Spleen (tissue), 11 donors: Measurements from ENCODE around the gene PAQR7. TPM values are rescaled to one million over a fixed set of nuclear protein-coding genes. Genes with fewer than 3 reads are reported as not detected.

Source experiments
- DNase-seq: peaks from one replicate; pipeline ENCODE4 v3.0.0-alpha.2; 2020
- H3K27ac ChIP-seq, 8 donors: fragments of 200-600 bp; sonication (generic) in 7 of 8; 1 replicate in 4 of 8; 2 replicates in 4 of 8; pipeline versions ENCODE4 v1.5.0 to v1.8.0; 2016 to 2021; ENCODE audit warnings: inconsistent platforms in 4 of 8, mild to moderate bottlenecking in 4 of 8, moderate library complexity in 1 of 8
- H3K27me3 ChIP-seq, 7 donors: fragments of 200-600 bp; sonication (generic) in 6 of 7; replicated peaks in 1 of 7; 1 replicate in 4 of 7; 2 replicates in 3 of 7; pipeline versions ENCODE4 v1.5.0 to v1.8.0; 2016 to 2021; ENCODE audit warnings: inconsistent platforms in 3 of 7, mild to moderate bottlenecking in 1 of 7
- H3K36me3 ChIP-seq, 6 donors: fragments of 200-600 bp; sonication (generic) in 5 of 6; 1 replicate in 4 of 6; 2 replicates in 2 of 6; pipeline versions ENCODE4 v1.5.0 to v1.8.0; 2016 to 2021; ENCODE audit warnings: inconsistent platforms in 2 of 6
- H3K4me1 ChIP-seq, 6 donors: fragments of 200-600 bp; sonication (generic) in 5 of 6; 1 replicate in 3 of 6; 2 replicates in 3 of 6; pipeline versions ENCODE4 v1.5.0 to v1.8.0; 2016 to 2021; ENCODE audit warnings: inconsistent platforms in 3 of 6
- H3K4me3 ChIP-seq, 8 donors: fragments of 200-600 bp; sonication (generic) in 7 of 8; 1 replicate in 4 of 8; 2 replicates in 4 of 8; pipeline versions ENCODE4 v1.5.0 to v1.8.0; 2016 to 2021; ENCODE audit warnings: inconsistent platforms in 4 of 8, mild to moderate bottlenecking in 4 of 8, moderate library complexity in 2 of 8
- H3K9me3 ChIP-seq, 8 donors: fragments of 200-600 bp; sonication (generic) in 7 of 8; 1 replicate in 4 of 8; 2 replicates in 4 of 8; pipeline versions ENCODE4 v1.5.0 to v1.8.0; 2016 to 2021; ENCODE audit warnings: inconsistent platforms in 4 of 8
- CTCF ChIP-seq, 11 experiments: fragments of 200-600 bp in 7 of 11; fragments of 450-650 bp in 4 of 11; sonication (generic) in 4 of 11; IDR thresholded peaks in 8 of 11; conservative IDR thresholded peaks in 3 of 11; 1 replicate in 7 of 11; 2 replicates in 4 of 11; pipeline versions ENCODE4 v1.4.0 to v1.8.0; 2016 to 2021; ENCODE audit warnings: antibody characterized with exemption in 11 of 11, inconsistent platforms in 4 of 11, mild to moderate bottlenecking in 1 of 11
- POLR2A ChIP-seq, 3 donors: fragments of 450-650 bp; IDR thresholded peaks; one replicate each; pipeline ENCODE4 v1.5.1; 2017; ENCODE audit warnings: antibody characterized with exemption in 3 of 3, mild to moderate bottlenecking in 1 of 3
- POLR2AphosphoS5 ChIP-seq, 3 donors: sonication (generic); formaldehyde crosslinking; IDR thresholded peaks; one replicate each; pipeline ENCODE4 v1.5.1; 2017; ENCODE audit warnings: antibody characterized with exemption in 3 of 3
- WGBS, 5 donors: extraction: QIAGEN DNeasy Blood & Tissue Kit in 3 of 5; methylation state at CpG; one replicate each; pipeline versions ENCODE4 v1.1.5 to v1.1.7; 2013 to 2018; 5-methylcytosine and 5-hydroxymethylcytosine counted together
- intact Hi-C: fragments of 100-400 bp; cut with DNase I; formaldehyde crosslinking; loops from one replicate; pipeline ENCODE4 v1.15.0; 2023; ENCODE audit warnings: low total_unique reads
- microRNA-seq, 3 donors: library from miRNA; unstranded; fragments of <30 nt; microRNA quantifications; one replicate each; pipeline versions ENCODE4 to v1.1.0, GENCODE V29; 2019 to 2020
- polyA plus RNA-seq, 3 donors: library from polyadenylated mRNA; stranded (reverse); fragments of 200-250 nt; gene quantifications; one replicate each; pipeline ENCODE4 v1.2.1, GENCODE V29; 2013
- small RNA-seq, 4 donors: library from RNA; depleted of rRNA; stranded (forward); fragments of <200 nt; gene quantifications; one replicate each; pipeline ENCODE3, GENCODE V24; 2016
- total RNA-seq, 7 donors: library from RNA; depleted of rRNA in 3 of 7; stranded (reverse); fragments of >200 nt in 3 of 7; fragmentation: NEBNext Ultra II Directional in 4 of 7; extraction: Animal tissue kit (Norgen Biotek cat#: 25700) in 4 of 7; gene quantifications; one replicate each; pipeline versions ENCODE4 v1.1.0 to v1.2.1, GENCODE V29; 2016 to 2021
- donor health status: healthy with polysubstance abuse.
- donor health status: DM: no; HTN: no; CAD: no; lungs with moderate emphysema.
- donor health status: DM: no; HTN: no; CAD: no.
- donor health status: Bipolar disorder and iron deficiency.
- donor health status: healthy.
- donor health status: DM: no; HTN: no; CAD: no.
- donor health status: DM: yes; HTN: yes; CAD: no.

Gene PAQR7
- total and polyA plus RNA-seq, 10 donors, result 3.0 to 14.2 (median 9.3) TPM

GRCh38 chr1:25813734-25814471, 61.6 kb downstream of the PAQR7 start:
- intact Hi-C loops, result no loop called here
- Histone ChIP-seq H3K9me3 (no peaks in the 10 kb centered on the region), H3K4me1 (peaks cover 13 to 43% (median 35%) of the 10 kb centered on the region in 6 donors), H3K27me3 (no peaks in the 10 kb centered on the region), H3K4me3 (no peak overlapping the region), H3K36me3 (peaks cover 0 to 75% (median 42%) of the 10 kb centered on the region in 6 donors), H3K27ac (no peak overlapping the region)
- 86 to 91% (median 87%) methylated on average over 13 to 24 of the region's 24 CpGs for WGBS, 5 donors
- TF ChIP-seq POLR2AphosphoS5 (IDR thresholded peaks at IDR 0.05) (peak in 1 of 3 donors; percentile 29), POLR2A (IDR thresholded peaks at IDR 0.05) (no peak), CTCF (IDR thresholded peaks at IDR 0.05 in 8 of 11, conservative IDR thresholded peaks at IDR 0.05 in 3 of 11) (no peak)
- DNase-seq, result no peak

GRCh38 chr1:25813071-25813733, 62.3 kb downstream of the PAQR7 start:
- whole genome bisulfite sequencing, 5 donors, result 75 to 85% (median 82%) methylated on average over 9 to 11 of the region's 11 CpGs
- no peak for TF ChIP-seq POLR2A (IDR thresholded peaks at IDR 0.05)
- TF ChIP-seq POLR2AphosphoS5 (IDR thresholded peaks at IDR 0.05), result no peak
- no peak for TF ChIP-seq CTCF (IDR thresholded peaks at IDR 0.05 in 8 of 11, conservative IDR thresholded peaks at IDR 0.05 in 3 of 11)
- no peak for DNase-seq
- no peak overlapping the region for H3K4me3 ChIP-seq
- intact Hi-C loops, result no loop called here
- H3K9me3 ChIP-seq, result no peaks in the 10 kb centered on the region
- H3K27me3 ChIP-seq, result no peaks in the 10 kb centered on the region
- H3K27ac ChIP-seq, result no peak overlapping the region
- peaks cover 0 to 82% (median 47%) of the 10 kb centered on the region in 6 donors for H3K36me3 ChIP-seq
- H3K4me1 ChIP-seq, result peaks cover 12 to 43% (median 32%) of the 10 kb centered on the region in 6 donors

Small RNA genes lying within 50 kb of the gene (microRNA-seq; reads per million reads assigned to microRNA genes)
- gene MIR3917, result 2.1 to 2.9 (median 2.3) reads per million in 3 donors

Small RNA genes lying within 50 kb of the gene (small RNA-seq; reads per million reads assigned to genes)
- gene AL033528.1 (0 reads per million in 4 donors), gene RF00019 (0 reads per million in 4 donors), gene SNRPFP2 (0 reads per million in 4 donors)

Other genes starting within 250 kb of the PAQR7 start
- gene SELENON, start 75.5 kb downstream of the PAQR7 start, total RNA-seq, result 10 to 100 TPM; 41.4 to 80.9 (median 59.2) TPM
- gene SELENON, start 75.5 kb downstream of the PAQR7 start, polyA plus RNA-seq, result 10 to 100 TPM in 1 of 3 donors, 1 to 10 TPM in 2; 9.7 to 25.8 (median 9.7) TPM
- 10 to 100 TPM; 44.6 to 74.7 (median 53.7) TPM for gene MTFR1L, start 55.8 kb downstream of the PAQR7 start, total RNA-seq
- 10 to 100 TPM; 32.1 to 44.3 (median 43.0) TPM for gene MTFR1L, start 55.8 kb downstream of the PAQR7 start, polyA plus RNA-seq
- gene AUNIP, start 16.3 kb downstream of the PAQR7 start, total RNA-seq, result 1 to 10 TPM in 1 of 7 donors, under 1 TPM in 3, not detected in 3; 0.28 to 1.3 (median 0.71) TPM
- under 1 TPM; 0.07 to 0.61 (median 0.38) TPM for gene AUNIP, start 16.3 kb downstream of the PAQR7 start, polyA plus RNA-seq
- 10 to 100 TPM; 40.3 to 59.5 (median 47.8) TPM for gene STMN1, start 30.7 kb upstream of the PAQR7 start, total RNA-seq
- gene STMN1, start 30.7 kb upstream of the PAQR7 start, polyA plus RNA-seq, result 100 to 1,000 TPM in 1 of 3 donors, 10 to 100 TPM in 2; 48.4 to 174 (median 95.8) TPM
- gene PAFAH2, start 122.4 kb upstream of the PAQR7 start, total RNA-seq, result 10 to 100 TPM; 12.9 to 19.7 (median 13.9) TPM
- gene PAFAH2, start 122.4 kb upstream of the PAQR7 start, polyA plus RNA-seq, result 1 to 10 TPM; 3.9 to 5.3 (median 4.7) TPM
- 1 to 10 TPM; 2.3 to 8.6 (median 4.9) TPM for gene EXTL1, start 146.1 kb upstream of the PAQR7 start, total RNA-seq
- gene EXTL1, start 146.1 kb upstream of the PAQR7 start, polyA plus RNA-seq, result 1 to 10 TPM in 1 of 3 donors, under 1 TPM in 2; 0.30 to 3.6 (median 0.63) TPM
- not detected for gene SLC30A2, start 170.4 kb upstream of the PAQR7 start, total RNA-seq
- gene SLC30A2, start 170.4 kb upstream of the PAQR7 start, polyA plus RNA-seq, result not detected
- gene TRIM63, start 191.9 kb upstream of the PAQR7 start, total RNA-seq, result under 1 TPM in 2 of 7 donors, not detected in 5; 0.19 to 0.61 TPM
- gene TRIM63, start 191.9 kb upstream of the PAQR7 start, polyA plus RNA-seq, result under 1 TPM; 0.13 to 0.33 (median 0.30) TPM
- gene PDIK1L, start 236.1 kb upstream of the PAQR7 start, total RNA-seq, result 10 to 100 TPM in 5 of 7 donors, 1 to 10 TPM in 2; 7.7 to 14.1 (median 11.6) TPM
- gene PDIK1L, start 236.1 kb upstream of the PAQR7 start, polyA plus RNA-seq, result 1 to 10 TPM; 2.5 to 3.1 (median 3.1) TPM